Breast epithelium (tissue), 4 donors: ENCODE measurements around the gene GPR37L1. TPM values are rescaled to one million over a fixed set of nuclear protein-coding genes. Genes with fewer than 3 reads are reported as not detected.
"Not testable (repeated sequence)": the region's sequence is repeated elsewhere in the genome, so short reads cannot be mapped to it uniquely, and the experiment has no call there.

Source experiments
- DNase-seq, 2 donors: peaks; one replicate each; pipeline ENCODE4 v3.0.0-alpha.2; 2019; ENCODE audit warnings: low spot score in 2 of 2
- H3K27ac ChIP-seq, 2 donors: fragments of 200-600 bp; sonication (generic) in 1 of 2; one replicate each; pipeline ENCODE4 v1.5.1; 2016 to 2019; ENCODE audit warnings: mild to moderate bottlenecking in 1 of 2
- H3K27me3 ChIP-seq, 2 donors: fragments of 200-600 bp; sonication (generic) in 1 of 2; one replicate each; pipeline versions ENCODE4 v1.5.1 to v1.6.0; 2017 to 2019; ENCODE audit warnings: control low read depth in 1 of 2, mild to moderate bottlenecking in 1 of 2
- H3K36me3 ChIP-seq: fragments of 200-600 bp; one replicate; pipeline ENCODE4 v1.5.1; 2019
- H3K4me1 ChIP-seq, 2 donors: fragments of 200-600 bp; sonication (generic); one replicate each; pipeline ENCODE4 v1.5.1; 2016 to 2019; ENCODE audit warnings: control low read depth in 1 of 2
- H3K4me3 ChIP-seq, 3 donors: fragments of 200-600 bp; sonication (generic); 1 replicate in 2 of 3; 2 replicates in 1 of 3; pipeline ENCODE4 v1.5.1; 2016 to 2019; ENCODE audit warnings: mild to moderate bottlenecking in 3 of 3, moderate library complexity in 2 of 3
- H3K9me3 ChIP-seq, 2 donors: fragments of 200-600 bp; sonication (generic) in 1 of 2; one replicate each; pipeline ENCODE4 v1.5.1; 2016 to 2019; ENCODE audit warnings: control low read depth in 1 of 2
- CTCF ChIP-seq, 3 donors: fragments of 450-650 bp; IDR thresholded peaks; one replicate each; pipeline ENCODE4 v1.5.1; 2016 to 2017; ENCODE audit warnings: antibody characterized with exemption in 3 of 3, mild to moderate bottlenecking in 3 of 3, moderate library complexity in 3 of 3
- POLR2A ChIP-seq: fragments of 450-650 bp; IDR thresholded peaks from one replicate; pipeline ENCODE4 v1.6.1; 2016; ENCODE audit warnings: antibody characterized with exemption, mild to moderate bottlenecking, moderate library complexity
- POLR2AphosphoS5 ChIP-seq, 3 donors: sonication (generic); formaldehyde crosslinking; IDR thresholded peaks; one replicate each; pipeline ENCODE4 v1.6.1; 2017; ENCODE audit warnings: antibody characterized with exemption in 3 of 3
- intact Hi-C: fragments of 100-400 bp; cut with DNase I; formaldehyde crosslinking; loops from one replicate; pipeline ENCODE4 v1.15.1; 2023; ENCODE audit warnings: low total_unique reads
- total RNA-seq, 3 donors: library from RNA; depleted of rRNA; stranded (reverse); fragments of >200 nt; gene quantifications; one replicate each; pipeline ENCODE4 v1.1.0, GENCODE V29; 2016

Gene GPR37L1
- total RNA-seq, 3 donors from 2014 or later: not detected

GRCh38 chr1:202163281-202164270, 40.9 kb downstream of the GPR37L1 start:
- no peak for DNase-seq
- intact Hi-C loops: no loop called here
- H3K4me1 ChIP-seq: no peaks in the 10 kb centered on the region
- no peak overlapping the region for H3K4me3 ChIP-seq
- H3K27me3 ChIP-seq: no peaks in the 10 kb centered on the region
- H3K9me3 ChIP-seq: no peaks in the 10 kb centered on the region
- peak overlapping the region; percentile 21 to 55 for H3K27ac ChIP-seq
- TF ChIP-seq POLR2A (no peak), POLR2AphosphoS5 (IDR thresholded peaks at IDR 0.05) (no peak), CTCF (IDR thresholded peaks at IDR 0.05) (no peak)
- no peaks in the 10 kb centered on the region for H3K36me3 ChIP-seq

- Histone ChIP-seq H3K4me1 (no peaks in the 10 kb centered on the region), H3K27ac (peak overlapping the region in 1 of 2 donors; percentile 55), H3K4me3 (no peak overlapping the region), H3K36me3 (no peaks in the 10 kb centered on the region), H3K9me3 (no peaks in the 10 kb centered on the region), H3K27me3 (no peaks in the 10 kb centered on the region)
- no peak for TF ChIP-seq POLR2AphosphoS5 (IDR thresholded peaks at IDR 0.05)
- TF ChIP-seq CTCF (IDR thresholded peaks at IDR 0.05): no peak
- no peak for TF ChIP-seq POLR2A
- DNase-seq: no peak
- intact Hi-C loops: no loop called here
These were observed 41.7 kb downstream of the GPR37L1 start for GRCh38 chr1:202164271-202165037.

- no peak for DNase-seq
- Histone ChIP-seq H3K9me3 (no peaks in the 10 kb centered on the region), H3K36me3 (no peaks in the 10 kb centered on the region), H3K4me1 (no peaks in the 10 kb centered on the region), H3K4me3 (no peak overlapping the region), H3K27ac (peak overlapping the region; percentile 21 to 25), H3K27me3 (no peaks in the 10 kb centered on the region)
- TF ChIP-seq POLR2AphosphoS5 (IDR thresholded peaks at IDR 0.05): no peak
- TF ChIP-seq CTCF (IDR thresholded peaks at IDR 0.05): no peak
- TF ChIP-seq POLR2A: no peak
- intact Hi-C loops: no loop called here
These were observed 42.7 kb downstream of the GPR37L1 start for GRCh38 chr1:202165267-202165941.

GRCh38 chr1:202165942-202166843, 43.5 kb downstream of the GPR37L1 start:
- Histone ChIP-seq H3K4me1 (no peaks in the 10 kb centered on the region), H3K9me3 (no peaks in the 10 kb centered on the region), H3K27ac (peak overlapping the region; percentile 21 to 25), H3K4me3 (no peak overlapping the region), H3K36me3 (no peaks in the 10 kb centered on the region), H3K27me3 (no peaks in the 10 kb centered on the region)
- intact Hi-C loops: no loop called here
- TF ChIP-seq CTCF (IDR thresholded peaks at IDR 0.05) (no peak), POLR2A (no peak), POLR2AphosphoS5 (IDR thresholded peaks at IDR 0.05) (no peak)
- DNase-seq: no peak

GRCh38 chr1:202167054-202167453, 44.3 kb downstream of the GPR37L1 start:
- DNase-seq, H3K27ac ChIP-seq, H3K27me3 ChIP-seq, H3K4me3 ChIP-seq, H3K9me3 ChIP-seq, H3K4me1 ChIP-seq, H3K36me3 ChIP-seq, intact Hi-C loops: not testable (repeated sequence)
